Naive B cell (primary cell): Measurements from ENCODE around the gene DNAH6. TPM values are rescaled to one million over a fixed set of nuclear protein-coding genes. Genes with fewer than 3 reads are reported as not detected.
"Not testable (repeated sequence)": the region's sequence is repeated elsewhere in the genome, so short reads cannot be mapped to it uniquely, and the experiment has no call there.

ENCODE experiments used
- ATAC-seq, 2 donors: fragments of 150-1000 bp; cut with Tn5 transposase; 2 replicates each; pipeline ENCODE4 v1.10.0; 2021; ENCODE audit warnings: low read depth in 2 of 2, mild to moderate bottlenecking in 2 of 2, moderate library complexity in 2 of 2
- DNase-seq: peaks from one replicate; pipeline ENCODE4 v3.0.0; 2022
- H3K27ac Mint-ChIP-seq, 6 donors: one replicate each; pipeline ENCODE4 v1.8.0; 2020 to 2022; ENCODE audit warnings: mild to moderate bottlenecking in 6 of 6, mixed read lengths in 6 of 6, moderate library complexity in 5 of 6, inconsistent platforms in 2 of 6
- H3K27me3 Mint-ChIP-seq, 3 donors: one replicate each; pipeline ENCODE4 v1.8.0; 2021 to 2022; ENCODE audit warnings: mixed read lengths in 3 of 3, mild to moderate bottlenecking in 1 of 3
- H3K36me3 Mint-ChIP-seq, 2 donors: one replicate each; pipeline ENCODE4 v1.8.0; 2020 to 2022; ENCODE audit warnings: mixed read lengths in 2 of 2, inconsistent platforms in 1 of 2, mild to moderate bottlenecking in 1 of 2
- H3K4me1 Mint-ChIP-seq, 3 donors: one replicate each; pipeline ENCODE4 v1.8.0; 2020 to 2022; ENCODE audit warnings: mixed read lengths in 3 of 3, inconsistent platforms in 1 of 3, mild to moderate bottlenecking in 1 of 3, moderate library complexity in 1 of 3
- H3K4me3 Mint-ChIP-seq, 8 donors: one replicate each; pipeline ENCODE4 v1.8.0; 2020 to 2022; ENCODE audit warnings: mild to moderate bottlenecking in 8 of 8, mixed read lengths in 8 of 8, moderate library complexity in 8 of 8, inconsistent platforms in 2 of 8
- H3K9me3 Mint-ChIP-seq, 7 donors: one replicate each; pipeline ENCODE4 v1.8.0; 2020 to 2022; ENCODE audit warnings: mixed read lengths in 7 of 7, mild to moderate bottlenecking in 5 of 7, inconsistent platforms in 2 of 7, moderate library complexity in 1 of 7
- polyA plus RNA-seq, 6 donors: library from polyadenylated mRNA; unstranded; fragments of 300-500 nt; fragmentation: Illumina TruSeq; gene quantifications; one replicate each; pipeline ENCODE4 v1.2.3, GENCODE V29; 2021; ENCODE audit warnings: low read depth in 6 of 6

The DNAH6 gene
- polyA plus RNA-seq, 6 donors from 2014 or later = 0.23 to 0.69 (median 0.60) TPM; not detected in 2

GRCh38 chr2:84855731-84856130, 339.4 kb downstream of the DNAH6 start:
- DNase-seq = no peak
- H3K4me3 Mint-ChIP-seq = no peak overlapping the region
- peak overlapping the region in 3 of 6 donors; percentile 3 to 78 (median 30) for H3K27ac Mint-ChIP-seq
- peaks cover 15 to 43% of the 10 kb centered on the region in 2 donors for H3K36me3 Mint-ChIP-seq
- H3K4me1 Mint-ChIP-seq = peaks cover 42 to 50% (median 43%) of the 10 kb centered on the region in 3 donors
- H3K27me3 Mint-ChIP-seq = no peaks in the 10 kb centered on the region
- ATAC-seq = no peak
- peaks cover 9 to 18% (median 13%) of the 10 kb centered on the region in 7 donors for H3K9me3 Mint-ChIP-seq

- ATAC-seq (peak; percentile 99 to 100), DNase-seq (peak; percentile 57)
- peaks cover 9 to 17% (median 13%) of the 10 kb centered on the region in 7 donors for H3K9me3 Mint-ChIP-seq
- H3K4me3 Mint-ChIP-seq = peak overlapping the region in 1 of 8 donors; percentile 70
- H3K27me3 Mint-ChIP-seq = no peaks in the 10 kb centered on the region
- H3K36me3 Mint-ChIP-seq = peaks cover 15 to 35% of the 10 kb centered on the region in 2 donors
- H3K4me1 Mint-ChIP-seq = peaks cover 38 to 50% (median 48%) of the 10 kb centered on the region in 3 donors
- peak overlapping the region; percentile 84 to 99 (median 93) for H3K27ac Mint-ChIP-seq
These were observed 340.5 kb downstream of the DNAH6 start for GRCh38 chr2:84856787-84857186.

DNA sequence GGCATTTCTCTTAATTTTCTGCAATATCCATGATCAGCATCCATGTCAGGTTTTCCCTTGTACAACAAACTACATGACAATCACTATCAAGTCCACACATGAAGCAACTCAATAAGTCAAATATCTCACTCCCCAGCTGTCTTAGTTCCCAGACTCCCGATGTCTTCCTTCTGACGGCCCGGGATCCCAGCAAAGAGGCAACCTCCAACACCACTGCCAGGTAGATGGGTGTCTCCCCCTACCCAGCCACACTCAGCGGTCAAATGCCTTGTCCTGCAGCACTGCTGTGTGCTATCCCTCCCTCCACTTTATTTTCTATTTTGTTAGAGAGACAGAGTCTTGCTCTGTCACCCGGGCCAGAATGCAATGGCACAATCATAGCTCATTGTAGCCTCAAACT, 341.3 kb downstream of the DNAH6 start:
- H3K36me3 Mint-ChIP-seq = peaks cover 14 to 27% of the 10 kb centered on the region in 2 donors
- ATAC-seq (no peak), DNase-seq (no peak)
- H3K27me3 Mint-ChIP-seq = no peaks in the 10 kb centered on the region
- peak overlapping the region in 5 of 6 donors; percentile 49 to 86 (median 62) for H3K27ac Mint-ChIP-seq
- H3K4me3 Mint-ChIP-seq = no peak overlapping the region
- peaks cover 32 to 50% (median 45%) of the 10 kb centered on the region in 3 donors for H3K4me1 Mint-ChIP-seq
- H3K9me3 Mint-ChIP-seq = peaks cover 8 to 13% (median 9%) of the 10 kb centered on the region in 7 donors

- Mint-ChIP-seq H3K9me3 (peaks cover 3 to 7% (median 6%) of the 10 kb centered on the region in 7 donors), H3K27ac (peak overlapping the region; percentile 7 to 86 (median 70)), H3K4me1 (peaks cover 31 to 46% (median 45%) of the 10 kb centered on the region in 3 donors), H3K36me3 (peaks cover 8 to 22% of the 10 kb centered on the region in 2 donors), H3K27me3 (no peaks in the 10 kb centered on the region), H3K4me3 (no peak overlapping the region)
- DNase-seq (no peak), ATAC-seq (no peak)
These were observed 341.8 kb downstream of the DNAH6 start for GRCh38 chr2:84858123-84858522.

GRCh38 chr2:84858937-84859336, 342.6 kb downstream of the DNAH6 start:
- ATAC-seq (no peak), DNase-seq (no peak)
- peaks cover 0 to 4% (median 2%) of the 10 kb centered on the region in 7 donors for H3K9me3 Mint-ChIP-seq
- H3K27ac Mint-ChIP-seq = peak overlapping the region in 4 of 6 donors; percentile 16 to 85 (median 50)
- peaks cover 31 to 45% (median 44%) of the 10 kb centered on the region in 3 donors for H3K4me1 Mint-ChIP-seq
- no peak overlapping the region for H3K4me3 Mint-ChIP-seq
- peaks cover 5 to 18% of the 10 kb centered on the region in 2 donors for H3K36me3 Mint-ChIP-seq
- no peaks in the 10 kb centered on the region for H3K27me3 Mint-ChIP-seq

DNA sequence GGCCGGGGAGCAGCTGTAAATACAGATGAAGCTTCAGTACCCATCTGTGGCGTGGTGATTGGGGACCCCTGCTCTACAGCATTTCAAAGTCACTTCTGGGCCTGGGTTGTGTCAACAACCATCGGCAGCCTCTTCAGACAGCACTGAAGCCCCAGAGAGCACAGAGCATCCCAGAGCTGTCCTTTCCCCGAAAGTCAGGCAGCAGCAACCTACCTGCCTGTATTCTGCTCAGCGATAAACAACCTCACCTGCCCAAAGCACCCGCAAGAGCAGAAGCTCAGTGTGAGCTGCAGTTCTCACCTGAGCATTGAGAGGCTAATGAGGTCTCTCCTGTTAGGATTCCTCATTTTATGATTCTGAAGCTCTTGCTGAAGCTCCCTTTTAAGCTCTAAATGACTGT, 345.2 kb downstream of the DNAH6 start:
- ATAC-seq (no peak), DNase-seq (no peak)

GRCh38 chr2:84862006-84862405, 345.7 kb downstream of the DNAH6 start:
- H3K27me3 Mint-ChIP-seq = no peaks in the 10 kb centered on the region
- H3K27ac Mint-ChIP-seq = peak overlapping the region in 3 of 6 donors; percentile 52 to 76 (median 53)
- DNase-seq (no peak), ATAC-seq (no peak)
- H3K9me3 Mint-ChIP-seq = no peaks in the 10 kb centered on the region
- H3K4me1 Mint-ChIP-seq = peaks cover 18 to 46% (median 26%) of the 10 kb centered on the region in 3 donors
- no peaks in the 10 kb centered on the region for H3K36me3 Mint-ChIP-seq
- H3K4me3 Mint-ChIP-seq = no peak overlapping the region

More for the DNA sequence above, 345.2 kb downstream of the DNAH6 start:
- H3K4me3 Mint-ChIP-seq = no peak overlapping the region
- peaks cover 4% of the 10 kb centered on the region in 2 donors for H3K36me3 Mint-ChIP-seq
- peaks cover 23 to 51% (median 31%) of the 10 kb centered on the region in 3 donors for H3K4me1 Mint-ChIP-seq
- peaks cover 0 to 3% (median 0%) of the 10 kb centered on the region in 7 donors for H3K9me3 Mint-ChIP-seq
- no peaks in the 10 kb centered on the region for H3K27me3 Mint-ChIP-seq
- H3K27ac Mint-ChIP-seq = peak overlapping the region in 2 of 6 donors; percentile 76

DNA sequence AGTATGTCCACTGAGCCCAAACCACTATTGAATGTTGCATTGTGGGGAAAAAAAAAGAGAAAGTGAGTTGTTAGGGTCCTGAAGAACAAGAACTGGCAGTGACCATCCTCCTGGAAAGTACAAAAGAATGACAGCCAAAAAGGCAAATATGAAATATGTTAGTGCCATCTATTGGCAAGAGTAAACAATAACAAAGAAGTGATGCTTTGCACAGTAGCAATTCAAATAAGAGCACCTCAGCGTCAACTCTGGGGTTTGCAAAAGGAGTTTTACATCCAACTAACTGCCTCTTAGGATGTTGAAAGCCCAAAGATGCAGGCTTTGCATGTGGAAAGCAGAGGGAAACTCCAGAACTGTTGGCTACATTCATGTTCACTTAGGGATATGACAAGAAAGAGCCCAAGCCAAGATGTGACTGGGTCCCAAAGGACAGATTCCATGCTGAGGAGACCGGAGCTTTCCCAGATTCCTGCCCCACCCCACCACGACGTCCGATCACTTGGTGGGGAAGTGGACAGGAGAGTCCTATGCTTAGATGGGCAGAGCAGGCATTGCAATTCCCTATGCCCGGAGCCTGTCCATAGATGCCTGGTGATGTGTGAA, 349.0 kb downstream of the DNAH6 start:
- H3K36me3 Mint-ChIP-seq = no peaks in the 10 kb centered on the region
- H3K9me3 Mint-ChIP-seq = no peaks in the 10 kb centered on the region
- H3K4me1 Mint-ChIP-seq = peaks cover 0 to 23% (median 10%) of the 10 kb centered on the region in 3 donors
- ATAC-seq = peak in 1 of 2 donors; percentile 55
- peak; percentile 18 for DNase-seq
- H3K27me3 Mint-ChIP-seq = no peaks in the 10 kb centered on the region
- no peak overlapping the region for H3K27ac Mint-ChIP-seq
- no peak overlapping the region for H3K4me3 Mint-ChIP-seq

DNA sequence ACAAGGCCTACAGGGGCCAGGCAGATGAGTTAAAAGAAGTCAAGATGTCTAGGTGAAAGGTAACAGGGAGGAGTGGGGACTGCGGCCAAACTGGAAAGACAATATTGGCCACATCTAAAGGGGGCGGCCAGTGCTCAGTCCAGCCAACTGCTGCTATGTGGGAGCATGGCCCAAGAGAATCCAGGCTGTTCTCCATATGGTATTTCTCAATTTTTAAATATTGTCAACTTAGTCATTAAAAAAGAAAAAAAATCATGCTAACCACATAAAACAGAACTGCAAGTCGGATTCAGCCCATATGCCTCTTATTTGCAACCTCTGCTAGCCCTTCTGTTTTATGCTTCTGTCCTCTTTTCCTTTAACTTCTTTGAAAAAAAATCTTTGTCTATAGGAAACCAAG, 349.8 kb downstream of the DNAH6 start:
- H3K4me3 Mint-ChIP-seq = no peak overlapping the region
- no peaks in the 10 kb centered on the region for H3K36me3 Mint-ChIP-seq
- no peaks in the 10 kb centered on the region for H3K9me3 Mint-ChIP-seq
- peaks cover 4 to 27% (median 15%) of the 10 kb centered on the region in 3 donors for H3K4me1 Mint-ChIP-seq
- DNase-seq (no peak), ATAC-seq (no peak)
- no peaks in the 10 kb centered on the region for H3K27me3 Mint-ChIP-seq
- H3K27ac Mint-ChIP-seq = no peak overlapping the region

GRCh38 chr2:84868327-84868726, 352.0 kb downstream of the DNAH6 start:
- H3K27ac Mint-ChIP-seq, H3K9me3 Mint-ChIP-seq, H3K4me3 Mint-ChIP-seq, DNase-seq, ATAC-seq, H3K27me3 Mint-ChIP-seq, H3K36me3 Mint-ChIP-seq: not testable (repeated sequence)
- peaks cover 4 to 22% (median 15%) of the 10 kb centered on the region in 3 donors for H3K4me1 Mint-ChIP-seq

Other genes starting within 250 kb of the DNAH6 start
- 10 to 100 TPM; 57.9 to 85.9 (median 64.0) TPM for gene SUCLG1, start 57.2 kb upstream of the DNAH6 start, polyA plus RNA-seq